IMR-90 (cell line): ENCODE measurements around the gene NOX3.
"Not testable (repeated sequence)": the region's sequence is repeated elsewhere in the genome, so short reads cannot be mapped to it uniquely, and the experiment has no call there.

Experiments
- CHD1 ChIP-seq: IDR thresholded peaks from 2 replicates; pipeline ENCODE4 v1.6.1; 2012; ENCODE audit warnings: low read depth, low read length, improper control_type of control experiment
- CTCF ChIP-seq: conservative IDR thresholded peaks from 2 replicates; pipeline ENCODE4 v1.5.1; 2012; ENCODE audit warnings: mild to moderate bottlenecking, low read depth, low read length, improper control_type of control experiment
- MAFK ChIP-seq: IDR thresholded peaks from 2 replicates; pipeline ENCODE4 v1.6.1; 2012; ENCODE audit warnings: low read depth, low read length, improper control_type of control experiment
- MAZ ChIP-seq: IDR thresholded peaks from 2 replicates; pipeline ENCODE4 v1.6.1; 2012; ENCODE audit warnings: low read depth, mild to moderate bottlenecking, low read length, improper control_type of control experiment, moderate library complexity, borderline replicate concordance
- MXI1 ChIP-seq: IDR thresholded peaks from 2 replicates; pipeline ENCODE4 v1.6.1; 2012; ENCODE audit warnings: low read depth, mild to moderate bottlenecking, low read length, moderate library complexity, borderline replicate concordance
- POLR2A ChIP-seq: IDR thresholded peaks from 2 replicates; pipeline ENCODE4 v1.6.1; 2012; ENCODE audit warnings: mild to moderate bottlenecking, low read depth, low read length
- RAD21 ChIP-seq: IDR thresholded peaks from 2 replicates; pipeline ENCODE4 v1.6.1; 2012; ENCODE audit warnings: low read length, improper control_type of control experiment
- RCOR1 ChIP-seq: IDR thresholded peaks from 2 replicates; pipeline ENCODE4 v1.6.1; 2012; ENCODE audit warnings: mild to moderate bottlenecking, low read length, improper control_type of control experiment; ENCODE audit not compliant: insufficient replicate concordance
- RFX5 ChIP-seq: IDR thresholded peaks from 2 replicates; pipeline ENCODE4 v1.8.0; 2012; ENCODE audit warnings: low read depth, mild to moderate bottlenecking, low read length, moderate library complexity
- SMC3 ChIP-seq: fragments of 150-350 bp; IDR thresholded peaks from 2 replicates; pipeline ENCODE4 v1.6.1; 2016; ENCODE audit warnings: low read depth, mild to moderate bottlenecking, antibody characterized with exemption, low read length, moderate library complexity
- USF2 ChIP-seq: fragments of 150-350 bp; IDR thresholded peaks from 2 replicates; pipeline ENCODE4 v1.6.1; 2017; ENCODE audit warnings: mild to moderate bottlenecking, antibody characterized with exemption, low read length, low read depth

GRCh38 chr6:155470979-155471616 is 15.5 kb upstream of the NOX3 start:
- not testable (repeated sequence) for TF ChIP-seq CTCF, MAFK, POLR2A, MXI1, CHD1, SMC3, MAZ, RAD21, RCOR1, USF2, RFX5
